ENCODE measurements around the gene MAPK11.
"Not testable (repeated sequence)": the region's sequence is repeated elsewhere in the genome, so short reads cannot be mapped to it uniquely, and the experiment has no call there.

MAPK11 gene

DNA sequence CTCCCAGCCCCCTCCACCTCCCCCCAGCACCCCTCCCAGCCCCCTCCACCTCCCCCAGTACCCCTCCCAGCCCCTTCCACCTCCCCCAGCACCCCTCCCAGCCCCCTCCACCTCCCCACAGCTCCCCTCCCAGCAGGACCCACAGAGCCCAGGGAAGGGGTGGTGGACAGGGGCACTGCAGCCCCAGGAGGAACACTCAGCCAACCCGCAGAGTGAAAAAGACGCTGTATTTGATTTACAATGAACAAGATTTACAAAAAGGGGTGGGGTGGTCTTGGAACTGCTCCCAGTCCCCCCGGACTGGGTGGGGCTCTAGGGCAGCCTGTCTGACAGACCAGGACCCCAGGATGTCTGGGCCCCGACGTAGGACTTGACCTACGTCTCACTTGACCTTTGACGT lies 4.6 kb upstream of the MAPK11 start:
- Histone ChIP-seq H3K79me1 (replicated peaks; ENCODE audit: low read length, poor library complexity, severe bottlenecking) (peaks cover 8% of the 10 kb centered on the region), H3K23ac (ENCODE audit: low read length in 2 of 2) (no peak overlapping the region), H3K14ac (ENCODE audit: low read length in 2 of 2) (no peak overlapping the region), H2AK5ac (ENCODE audit: low read length, severe bottlenecking) (no peak overlapping the region), H3K36me3 (ENCODE audit: control insufficient read depth in 1 of 2, insufficient read depth in 2 of 2, low read depth in 1 of 2, low read length in 2 of 2) (peaks cover 59 to 68% of the 10 kb centered on the region in 2 experiments), H2BK5ac (ENCODE audit: low read depth, low read length, poor library complexity, severe bottlenecking) (no peak overlapping the region), H2BK120ac (ENCODE audit: low read depth, low read length) (no peak overlapping the region), H3K9ac (ENCODE audit: low read length) (no peak overlapping the region), H3K4ac (ENCODE audit: low read depth in 1 of 2, low read length in 2 of 2) (no peak overlapping the region), H2AFZ (ENCODE audit: low read depth, low read length) (no peak overlapping the region), H3K27me3 (ENCODE audit: control insufficient read depth in 1 of 2, insufficient read depth in 1 of 2, low read length in 2 of 2) (no peaks in the 10 kb centered on the region), H3K4me1 (ENCODE audit: control insufficient read depth, insufficient read depth, low read depth, low read length) (peaks cover 35% of the 10 kb centered on the region), H3K18ac (ENCODE audit: low read depth in 1 of 2, low read length in 2 of 2) (no peak overlapping the region), H4K8ac (ENCODE audit: low read length) (no peak overlapping the region), H3K27ac (ENCODE audit: low read length, poor library complexity, severe bottlenecking) (no peak overlapping the region), H4K91ac (ENCODE audit: low read length) (no peak overlapping the region), H3K4me2 (ENCODE audit: low read length, poor library complexity, severe bottlenecking) (no peak overlapping the region), H2BK15ac (ENCODE audit: low read depth, poor library complexity, severe bottlenecking) (no peak overlapping the region), H3K9me3 (ENCODE audit: control insufficient read depth, low read length) (no peaks in the 10 kb centered on the region), H3K4me3 (ENCODE audit: insufficient read depth in 1 of 2, low read depth in 1 of 2, low read length in 2 of 2) (no peak overlapping the region), H2BK12ac (ENCODE audit: low read length in 2 of 2) (no peak overlapping the region)
- DNase-seq, result no peak
- WGBS, result 70% methylated on average over 7 of the region's 7 CpGs

DNA sequence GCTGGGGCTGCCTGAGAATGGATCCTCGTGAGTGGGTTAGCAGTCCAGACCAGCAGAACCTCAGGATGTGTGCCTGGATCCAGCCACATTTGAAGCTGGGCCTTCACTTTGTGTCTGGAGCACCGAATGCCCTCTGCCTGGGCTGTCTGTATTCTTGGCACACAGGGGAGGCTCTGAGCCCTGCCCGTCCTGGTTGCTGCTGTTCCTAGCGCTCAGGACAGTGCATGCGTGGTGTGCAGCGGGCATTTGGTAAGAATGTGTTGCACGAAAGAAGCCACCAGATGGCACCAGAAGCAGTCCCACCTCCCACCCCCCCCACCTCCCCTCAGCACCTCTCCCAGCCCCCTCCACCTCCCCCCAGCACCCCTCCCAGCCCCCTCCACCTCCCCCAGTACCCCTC lies 4.1 kb upstream of the MAPK11 start:
- H2BK12ac ChIP-seq (ENCODE audit: low read length in 2 of 2), result no peak overlapping the region
- peaks cover 4% of the 10 kb centered on the region for H3K79me1 ChIP-seq (replicated peaks; ENCODE audit: low read length, poor library complexity, severe bottlenecking)
- no peak overlapping the region for H2BK15ac ChIP-seq (ENCODE audit: low read depth, poor library complexity, severe bottlenecking)
- H3K18ac ChIP-seq (ENCODE audit: low read depth in 1 of 2, low read length in 2 of 2), result no peak overlapping the region
- no peaks in the 10 kb centered on the region for H3K27me3 ChIP-seq (ENCODE audit: control insufficient read depth in 1 of 2, insufficient read depth in 1 of 2, low read length in 2 of 2)
- H3K4me2 ChIP-seq (ENCODE audit: low read length, poor library complexity, severe bottlenecking), result no peak overlapping the region
- no peak overlapping the region for H2AK5ac ChIP-seq (ENCODE audit: low read length, severe bottlenecking)
- no peak overlapping the region for H3K4ac ChIP-seq (ENCODE audit: low read depth in 1 of 2, low read length in 2 of 2)
- H4K91ac ChIP-seq (ENCODE audit: low read length), result no peak overlapping the region
- H2BK120ac ChIP-seq (ENCODE audit: low read depth, low read length), result no peak overlapping the region
- H3K4me1 ChIP-seq (ENCODE audit: control insufficient read depth, insufficient read depth, low read depth, low read length), result peaks cover 39% of the 10 kb centered on the region
- H3K23ac ChIP-seq (ENCODE audit: low read length in 2 of 2), result no peak overlapping the region
- no peak overlapping the region for H3K14ac ChIP-seq (ENCODE audit: low read length in 2 of 2)
- peak; percentile 70 for DNase-seq
- WGBS, result 97% methylated on average over 4 of the region's 7 CpGs
- no peak overlapping the region for H3K27ac ChIP-seq (ENCODE audit: low read length, poor library complexity, severe bottlenecking)
- no peak overlapping the region for H4K8ac ChIP-seq (ENCODE audit: low read length)
- no peak overlapping the region for H2BK5ac ChIP-seq (ENCODE audit: low read depth, low read length, poor library complexity, severe bottlenecking)
- H3K9me3 ChIP-seq (ENCODE audit: control insufficient read depth, low read length), result no peaks in the 10 kb centered on the region
- H2AFZ ChIP-seq (ENCODE audit: low read depth, low read length), result no peak overlapping the region
- no peak overlapping the region for H3K9ac ChIP-seq (ENCODE audit: low read length)
- peaks cover 55 to 63% of the 10 kb centered on the region in 2 experiments for H3K36me3 ChIP-seq (ENCODE audit: control insufficient read depth in 1 of 2, insufficient read depth in 2 of 2, low read depth in 1 of 2, low read length in 2 of 2)
- no peak overlapping the region for H3K4me3 ChIP-seq (ENCODE audit: insufficient read depth in 1 of 2, low read depth in 1 of 2, low read length in 2 of 2)

DNA sequence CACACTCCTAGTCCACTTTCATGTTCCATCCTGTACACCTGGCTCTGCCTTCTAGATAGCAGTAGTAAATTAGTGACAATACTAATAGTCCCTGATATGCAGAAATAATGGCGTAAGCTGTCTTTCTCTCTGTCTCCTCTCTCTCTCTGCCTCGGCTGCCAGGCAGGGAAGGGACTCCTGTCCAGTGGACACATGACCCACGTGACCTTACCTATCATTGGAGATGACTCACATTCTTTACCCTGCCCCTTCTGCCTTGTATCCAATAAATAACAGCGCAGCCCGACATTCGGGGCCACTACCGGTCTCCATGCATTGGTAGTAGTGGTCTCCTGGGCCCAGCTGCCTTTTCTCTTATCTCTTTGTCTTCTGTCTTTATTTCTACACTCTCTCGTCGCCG lies 3.6 kb upstream of the MAPK11 start:
- not testable (repeated sequence) for H2BK5ac ChIP-seq (ENCODE audit: low read depth, low read length, poor library complexity, severe bottlenecking); H2BK12ac ChIP-seq (ENCODE audit: low read length in 2 of 2); H3K9me3 ChIP-seq (ENCODE audit: control insufficient read depth, low read length); H3K4me2 ChIP-seq (ENCODE audit: low read length, poor library complexity, severe bottlenecking); H3K18ac ChIP-seq (ENCODE audit: low read depth in 1 of 2, low read length in 2 of 2); H3K4me3 ChIP-seq (ENCODE audit: insufficient read depth in 1 of 2, low read depth in 1 of 2, low read length in 2 of 2); DNase-seq; H4K91ac ChIP-seq (ENCODE audit: low read length); H3K79me1 ChIP-seq (replicated peaks; ENCODE audit: low read length, poor library complexity, severe bottlenecking); H3K9ac ChIP-seq (ENCODE audit: low read length); H2BK120ac ChIP-seq (ENCODE audit: low read depth, low read length); H3K14ac ChIP-seq (ENCODE audit: low read length in 2 of 2); H3K4ac ChIP-seq (ENCODE audit: low read depth in 1 of 2, low read length in 2 of 2); H3K23ac ChIP-seq (ENCODE audit: low read length in 2 of 2); H3K27me3 ChIP-seq (ENCODE audit: control insufficient read depth in 1 of 2, insufficient read depth in 1 of 2, low read length in 2 of 2); H4K8ac ChIP-seq (ENCODE audit: low read length); H3K27ac ChIP-seq (ENCODE audit: low read length, poor library complexity, severe bottlenecking); H2AK5ac ChIP-seq (ENCODE audit: low read length, severe bottlenecking); H2AFZ ChIP-seq (ENCODE audit: low read depth, low read length); H2BK15ac ChIP-seq (ENCODE audit: low read depth, poor library complexity, severe bottlenecking)
- peaks cover 49 to 58% of the 10 kb centered on the region in 2 experiments for H3K36me3 ChIP-seq (ENCODE audit: control insufficient read depth in 1 of 2, insufficient read depth in 2 of 2, low read depth in 1 of 2, low read length in 2 of 2)
- 88% methylated on average over 10 of the region's 10 CpGs for WGBS
- peaks cover 38% of the 10 kb centered on the region for H3K4me1 ChIP-seq (ENCODE audit: control insufficient read depth, insufficient read depth, low read depth, low read length)

DNA sequence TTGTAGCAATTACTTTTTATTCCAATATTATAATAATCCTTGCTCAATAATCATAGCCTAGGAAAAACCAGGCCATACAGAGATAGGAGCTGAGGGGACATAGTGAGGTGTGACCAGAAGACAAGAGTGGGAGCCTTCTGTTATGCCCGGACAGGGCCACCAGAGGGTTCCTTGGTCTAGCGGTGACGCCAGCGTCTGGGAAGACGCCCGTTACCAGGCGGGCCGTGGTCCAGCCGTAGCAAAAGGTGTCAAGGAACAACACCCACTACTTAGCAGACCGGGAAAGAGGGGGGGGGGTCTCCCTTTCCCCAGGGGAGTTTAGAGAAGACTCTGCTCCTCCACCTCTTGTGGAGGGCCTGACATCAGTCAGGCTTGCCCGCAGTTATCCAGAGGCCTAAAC lies 3.2 kb upstream of the MAPK11 start:
- 100% methylated on average over 2 of the region's 11 CpGs for WGBS
- not testable (repeated sequence) for H2AK5ac ChIP-seq (ENCODE audit: low read length, severe bottlenecking)

More for the DNA sequence above, 3.2 kb upstream of the MAPK11 start:
- H3K23ac ChIP-seq (ENCODE audit: low read length in 2 of 2); H3K4ac ChIP-seq (ENCODE audit: low read depth in 1 of 2, low read length in 2 of 2); H3K18ac ChIP-seq (ENCODE audit: low read depth in 1 of 2, low read length in 2 of 2); H3K9ac ChIP-seq (ENCODE audit: low read length); H2BK5ac ChIP-seq (ENCODE audit: low read depth, low read length, poor library complexity, severe bottlenecking); H3K79me1 ChIP-seq (replicated peaks; ENCODE audit: low read length, poor library complexity, severe bottlenecking); H2AFZ ChIP-seq (ENCODE audit: low read depth, low read length); H3K4me3 ChIP-seq (ENCODE audit: insufficient read depth in 1 of 2, low read depth in 1 of 2, low read length in 2 of 2); H3K27me3 ChIP-seq (ENCODE audit: control insufficient read depth in 1 of 2, insufficient read depth in 1 of 2, low read length in 2 of 2); H2BK15ac ChIP-seq (ENCODE audit: low read depth, poor library complexity, severe bottlenecking); H3K9me3 ChIP-seq (ENCODE audit: control insufficient read depth, low read length); H4K8ac ChIP-seq (ENCODE audit: low read length); H3K27ac ChIP-seq (ENCODE audit: low read length, poor library complexity, severe bottlenecking); H3K4me2 ChIP-seq (ENCODE audit: low read length, poor library complexity, severe bottlenecking); H2BK120ac ChIP-seq (ENCODE audit: low read depth, low read length); H2BK12ac ChIP-seq (ENCODE audit: low read length in 2 of 2); H3K14ac ChIP-seq (ENCODE audit: low read length in 2 of 2); DNase-seq; H4K91ac ChIP-seq (ENCODE audit: low read length): not testable (repeated sequence)
- Histone ChIP-seq H3K36me3 (ENCODE audit: control insufficient read depth in 1 of 2, insufficient read depth in 2 of 2, low read depth in 1 of 2, low read length in 2 of 2) (peaks cover 45 to 53% of the 10 kb centered on the region in 2 experiments), H3K4me1 (ENCODE audit: control insufficient read depth, insufficient read depth, low read depth, low read length) (peaks cover 38% of the 10 kb centered on the region)
